GM12878 (cell line): ENCODE data around the gene ACAP2. TPM values are rescaled to one million over a fixed set of nuclear protein-coding genes. Genes with fewer than 3 reads are reported as not detected.

ENCODE experiments used
- ATAC-seq: fragments of 200-7000 bp; cut with Tn5 transposase; 3 replicates; pipeline ENCODE4 v1.9.1; 2020; ENCODE audit warnings: mild to moderate bottlenecking, moderate library complexity
- BruUV-seq: library from RNA; stranded (reverse); fragments of 400-500 nt; replicated peaks from 2 replicates; lab custom pipeline; 2021; lab: Mats Ljungman, UMichigan
- CTCF ChIA-PET: fragments of 300-600 bp; sonication (Branson Sonifier 250); formaldehyde crosslinking; extraction: SDS; loops from one replicate; lab custom pipeline; 2021; ENCODE audit warnings: inconsistent platforms; lab: Yijun Ruan, JAX
- POLR2A ChIA-PET: fragments of 350-600 bp; formaldehyde crosslinking; extraction: SDS; loops from one replicate; lab custom pipeline; 2021; ENCODE audit warnings: inconsistent platforms; lab: Charles Lee
- RAD21 ChIA-PET: fragments of 300-600 bp; sonication (Branson Sonifier 250); formaldehyde crosslinking; loops from one replicate; lab custom pipeline; 2023; ENCODE audit warnings: antibody characterized with exemption; ENCODE audit not compliant: unreplicated experiment; lab: Charles Lee
- SMC1A ChIA-PET: fragments of 300-600 bp; sonication (Branson Sonifier 250); formaldehyde crosslinking; loops from one replicate; lab custom pipeline; 2023; ENCODE audit not compliant: unreplicated experiment, uncharacterized antibody; lab: Charles Lee
- DNase-seq: peaks from one replicate; pipeline ENCODE4 v3.0.0-alpha.2; 2011; ENCODE audit warnings: low read depth, low spot score
- FAIRE-seq: peaks from 3 replicates; lab custom pipeline; 2011; peaks lifted over from hg19 to GRCh38; lab: Jason Lieb, UNC
- H2AFZ ChIP-seq: 2 replicates; pipeline ENCODE4 v1.6.0; 2011; ENCODE audit warnings: low read depth, low read length, control low read depth; ENCODE audit not compliant: control insufficient read depth
- H3K27ac ChIP-seq: 2 replicates; pipeline ENCODE4 v1.5.1; 2011; ENCODE audit warnings: control low read depth; ENCODE audit not compliant: control insufficient read depth, insufficient read depth
- H3K27me3 ChIP-seq, 2 experiments: replicated peaks in 1 of 2; 2 replicates each; pipeline versions ENCODE4 v1.6.0 to v1.6.1; 2011; ENCODE audit warnings: low read length in 1 of 2; ENCODE audit not compliant: control insufficient read depth in 2 of 2, insufficient read depth in 2 of 2
- H3K36me3 ChIP-seq, 2 experiments: 2 replicates each; pipeline ENCODE4 v1.5.1; 2011; ENCODE audit warnings: low read length in 1 of 2; ENCODE audit not compliant: control insufficient read depth in 2 of 2, insufficient read depth in 2 of 2
- H3K4me1 ChIP-seq: 2 replicates; pipeline ENCODE4 v1.6.1; 2011; ENCODE audit warnings: mild to moderate bottlenecking, low read length, moderate library complexity, mixed read lengths; ENCODE audit not compliant: control insufficient read depth, insufficient read depth
- H3K4me2 ChIP-seq: 2 replicates; pipeline ENCODE4 v1.6.0; 2011; ENCODE audit warnings: control low read depth; ENCODE audit not compliant: control insufficient read depth, insufficient read depth
- H3K4me3 ChIP-seq: fragments of 200-600 bp; sonication (generic); 2 replicates; pipeline ENCODE4 v1.5.1; 2016
- H3K79me2 ChIP-seq: 2 replicates; pipeline ENCODE4 v1.6.0; 2011; ENCODE audit warnings: low read length; ENCODE audit not compliant: control insufficient read depth, insufficient read depth
- H3K9ac ChIP-seq: 2 replicates; pipeline ENCODE4 v1.8.0; 2011; ENCODE audit warnings: low read length, control low read depth, mixed read lengths; ENCODE audit not compliant: control insufficient read depth, insufficient read depth
- H3K9me3 ChIP-seq: replicated peaks from 3 replicates; pipeline ENCODE4 v1.5.1; 2011; ENCODE audit warnings: mild to moderate bottlenecking, low read length; ENCODE audit not compliant: control insufficient read depth, insufficient read depth
- H4K20me1 ChIP-seq: 2 replicates; pipeline ENCODE4 v1.6.0; 2011; ENCODE audit not compliant: control insufficient read depth, insufficient read depth
- ATF3 ChIP-seq: IDR thresholded peaks from 2 replicates; pipeline ENCODE4 v1.6.1; 2011; ENCODE audit warnings: low read depth, mild to moderate bottlenecking, low read length, moderate library complexity, borderline replicate concordance; ENCODE audit errors: extremely low read depth
- BCL11A ChIP-seq: IDR thresholded peaks from 2 replicates; pipeline ENCODE4 v1.6.1; 2011; ENCODE audit warnings: low read depth, low read length
- BCLAF1 ChIP-seq: fragments of 450-650 bp; IDR thresholded peaks from 2 replicates; pipeline ENCODE4 v1.6.1; 2017; ENCODE audit warnings: antibody characterized with exemption, mild to moderate bottlenecking, moderate library complexity
- CTCF ChIP-seq, 3 experiments: IDR thresholded peaks in 2 of 3; conservative IDR thresholded peaks in 1 of 3; 2 replicates each; pipeline ENCODE4 v1.5.1; 2011; ENCODE audit warnings: low read depth in 3 of 3, low read length in 3 of 3, mild to moderate bottlenecking in 3 of 3, control low read depth in 2 of 3, moderate library complexity in 2 of 3, inconsistent platforms in 1 of 3, mixed read lengths in 1 of 3; ENCODE audit not compliant: control insufficient read depth in 2 of 3, insufficient read depth in 1 of 3; ENCODE audit errors: extremely low read depth in 1 of 3
- EED ChIP-seq: sonication (generic); IDR thresholded peaks from 2 replicates; pipeline ENCODE4 v1.6.1; 2016; ENCODE audit warnings: antibody characterized with exemption, low read depth
- FOXM1 ChIP-seq: IDR thresholded peaks from 2 replicates; pipeline ENCODE4 v1.6.1; 2012; ENCODE audit warnings: low read depth, mild to moderate bottlenecking, inconsistent platforms, low read length, moderate library complexity
- GATAD2B ChIP-seq: fragments of 450-650 bp; conservative IDR thresholded peaks from 2 replicates; pipeline ENCODE4 v1.6.1; 2017; ENCODE audit warnings: low read depth, mild to moderate bottlenecking, moderate library complexity
- IKZF2 ChIP-seq, 2 experiments: fragments of 450-650 bp; IDR thresholded peaks; 2 replicates each; pipeline ENCODE4 v1.6.1; 2017; ENCODE audit warnings: mild to moderate bottlenecking in 2 of 2, moderate library complexity in 2 of 2
- IRF3 ChIP-seq: fragments of 450-650 bp; IDR thresholded peaks from 2 replicates; pipeline ENCODE4 v1.6.1; 2014; ENCODE audit warnings: mild to moderate bottlenecking
- MEF2B ChIP-seq: fragments of 450-650 bp; IDR thresholded peaks from 2 replicates; pipeline ENCODE4 v1.6.1; 2018; ENCODE audit warnings: mild to moderate bottlenecking, moderate library complexity; ENCODE audit not compliant: partially characterized antibody, poor library complexity, severe bottlenecking
- MXI1 ChIP-seq: fragments of 150-350 bp; IDR thresholded peaks from 2 replicates; pipeline ENCODE4 v1.6.1; 2011; ENCODE audit warnings: low read depth, mild to moderate bottlenecking, inconsistent platforms, low read length, improper control_type of control experiment
- NFXL1 ChIP-seq: fragments of 450-650 bp; IDR thresholded peaks from 2 replicates; pipeline ENCODE4 v1.6.1; 2017; ENCODE audit warnings: antibody characterized with exemption, mild to moderate bottlenecking, borderline replicate concordance
- RBBP5 ChIP-seq: fragments of 200-600 bp; sonication (generic); conservative IDR thresholded peaks from 2 replicates; pipeline ENCODE4 v1.6.1; 2016
- STAT1 ChIP-seq: fragments of 450-650 bp; conservative IDR thresholded peaks from 2 replicates; pipeline ENCODE4 v1.6.1; 2014; ENCODE audit warnings: antibody characterized with exemption, mild to moderate bottlenecking
- STAT3 ChIP-seq: IDR thresholded peaks from 2 replicates; pipeline ENCODE4 v1.6.1; 2011; ENCODE audit warnings: low read depth, low read length, improper control_type of control experiment
- SUPT20H ChIP-seq: IDR thresholded peaks from 2 replicates; pipeline ENCODE4 v1.6.1; 2011; ENCODE audit warnings: low read depth, mild to moderate bottlenecking, low read length, moderate library complexity, borderline replicate concordance; ENCODE audit not compliant: control insufficient read depth
- WGBS: methylation state at CpG from one replicate; pipeline ENCODE4 v1.1.6; 2016; ENCODE audit warnings: low lambda C conversion rate; ENCODE audit not compliant: insufficient replicate concordance, insufficient coverage; ENCODE audit errors: missing lambda C conversion rate; 5-methylcytosine and 5-hydroxymethylcytosine counted together
- in situ Hi-C: fragments of 300-500 bp; cut with MboI; formaldehyde crosslinking; loops from 9 replicates; pipeline ENCODE4 v1.14.3; 2018; ENCODE audit warnings: mixed read lengths
- intact Hi-C: fragments of 100-400 bp; cut with micrococcal nuclease; formaldehyde crosslinking; loops from one replicate; pipeline ENCODE4 v1.14.2; 2022; ENCODE audit not compliant: unreplicated experiment
- polyA plus RNA-seq, 11 experiments: library from polyadenylated mRNA; depleted of rRNA in 4 of 11; unstranded in 6 of 11; stranded (reverse) in 5 of 11; fragments of >200 nt; fragmentation: Nextera tagmentation in 4 of 11; fragmentation: Illumina TruSeq in 1 of 11; extraction: Ambion mirVana in 4 of 11; extraction: Trizol in 1 of 11; gene quantifications; 1 replicate in 1 of 11; 2 replicates in 10 of 11; pipeline versions ENCODE4 v1.2.1 to v1.2.3, GENCODE V29; 2011 to 2016; ENCODE audit warnings: inconsistent platforms in 2 of 11, missing spikeins in 2 of 11, low read depth in 1 of 11
- total RNA-seq, 4 experiments: library from RNA; depleted of rRNA in 3 of 4; stranded (reverse); fragments of >200 nt in 3 of 4; fragmentation: Illumina TruSeq in 1 of 4; extraction: Trizol in 1 of 4; gene quantifications; 2 replicates each; pipeline versions ENCODE4 v1.2.1 to v1.2.3, GENCODE V29; 2013 to 2021

The ACAP2 gene
- total and polyA plus RNA-seq, 10 of the 15 experiments (the other 5 are each of a cell fraction or from before 2014, with no cell fraction given), result 7.1 to 53.8 (median 35.7) TPM

GRCh38 chr3:195468841-195469240 is 26.0 kb upstream of the ACAP2 start (continued):
- TF ChIP-seq BCLAF1 (no peak), MEF2B (no peak), SUPT20H (no peak), IRF3 (no peak), STAT3 (no peak), STAT1 (no peak)

GRCh38 chr3:195468391-195468776 is 25.6 kb upstream of the ACAP2 start:
- in situ Hi-C loops (loop anchor here (10.0 kb wide), 1 partner anchor 46 kb away; no protein-coding TSS in a partner anchor), intact Hi-C loops (no loop called here)
- no TSS peak for BruUV-seq
- Histone ChIP-seq H3K9ac (no peak overlapping the region), H4K20me1 (no peaks in the 10 kb centered on the region), H3K79me2 (no peaks in the 10 kb centered on the region), H3K36me3 (no peaks in the 10 kb centered on the region), H3K27ac (no peak overlapping the region), H3K4me2 (no peak overlapping the region), H3K4me1 (no peaks in the 10 kb centered on the region), H3K9me3 (peaks cover 6% of the 10 kb centered on the region; the same call in 2 of the 3 replicates), H3K27me3 (no peaks in the 10 kb centered on the region), H3K4me3 (no peak overlapping the region), H2AFZ (no peak overlapping the region)
- ChIA-PET CTCF (no interaction called here), SMC1A (no interaction called here), RAD21 (no interaction called here), POLR2A (no interaction called here)
- FAIRE-seq (no peak), DNase-seq (no peak), ATAC-seq (no peak)
- 7% methylated on average over 4 of the region's 4 CpGs for WGBS
- no peak for TF ChIP-seq CTCF (IDR thresholded peaks at IDR 0.05 in 2 of 3, conservative IDR thresholded peaks at IDR 0.05 in 1 of 3; ENCODE audit: control insufficient read depth in 2 of 3, extremely low read depth in 1 of 3, insufficient read depth in 1 of 3, low read depth in 3 of 3, low read length in 3 of 3)
- no peak for TF ChIP-seq ATF3
- TF ChIP-seq BCL11A, result no peak
- TF ChIP-seq GATAD2B, result no peak
- TF ChIP-seq NFXL1, result no peak
- TF ChIP-seq FOXM1, result no peak
- TF ChIP-seq IKZF2 (IDR thresholded peaks at IDR 0.05), result no peak
- TF ChIP-seq EED, result no peak
- TF ChIP-seq STAT1, result no peak
- no peak for TF ChIP-seq RBBP5
- TF ChIP-seq MXI1, result no peak
